CD4-positive, alpha-beta T cell treated with Interleukin-2 at 100 ng/mL for 4 hours (primary cell): Measurements from ENCODE around the gene XXYLT1.
"Not testable (repeated sequence)": the region's sequence is repeated elsewhere in the genome, so short reads cannot be mapped to it uniquely, and the experiment has no call there.

ENCODE experiments used
- DNase-seq: peaks from one replicate; pipeline ENCODE4 v3.0.0-alpha.2; 2020; ENCODE audit warnings: low spot score

The XXYLT1 gene

DNA sequence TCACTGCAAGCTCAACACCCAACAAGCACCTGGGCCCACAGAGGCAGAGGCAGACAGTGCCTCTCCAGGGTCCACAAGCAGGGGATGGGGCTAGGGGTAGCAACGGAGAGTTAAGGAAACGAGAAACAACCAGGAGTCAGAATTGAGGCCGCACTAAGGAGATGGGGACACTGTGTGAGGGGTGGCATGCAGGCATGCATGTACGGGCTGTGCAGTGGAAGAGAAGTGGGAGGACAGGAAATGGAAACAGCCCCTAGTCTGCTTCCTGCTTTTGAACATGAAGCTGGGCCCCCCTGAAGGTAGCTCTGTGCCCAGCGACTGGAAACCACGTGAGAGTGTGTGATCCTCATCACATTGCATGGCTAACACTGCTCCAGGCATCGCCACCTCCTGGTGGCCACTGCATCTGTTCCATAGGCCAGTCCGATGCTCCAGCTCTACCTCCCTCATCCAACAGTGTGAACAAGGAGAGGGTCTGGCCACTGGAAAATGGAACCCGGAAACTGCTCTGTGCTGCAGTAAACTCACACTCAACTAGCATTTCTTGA, 44.0 kb downstream of the XXYLT1 start:
- no peak for DNase-seq

DNA sequence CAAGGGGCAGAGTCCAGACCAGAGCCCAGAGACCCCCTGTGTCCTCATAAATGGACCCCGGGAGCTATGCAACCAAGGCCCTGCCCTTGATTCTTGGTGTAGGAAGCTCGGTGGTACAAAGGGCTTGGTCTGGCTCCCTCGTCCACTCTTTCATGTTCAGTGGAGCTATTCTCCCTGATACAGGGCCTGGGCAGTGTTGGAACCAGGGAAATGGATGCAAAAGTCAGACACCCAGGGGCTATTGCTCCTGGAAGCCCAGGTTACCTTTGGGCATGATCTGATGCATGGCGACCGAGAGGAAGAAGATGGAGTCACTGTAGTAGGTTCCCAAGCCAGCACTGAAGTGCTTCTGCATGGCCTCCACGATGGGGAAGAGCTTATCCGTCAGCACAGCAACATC, 44.5 kb downstream of the XXYLT1 start:
- DNase-seq = no peak

DNA sequence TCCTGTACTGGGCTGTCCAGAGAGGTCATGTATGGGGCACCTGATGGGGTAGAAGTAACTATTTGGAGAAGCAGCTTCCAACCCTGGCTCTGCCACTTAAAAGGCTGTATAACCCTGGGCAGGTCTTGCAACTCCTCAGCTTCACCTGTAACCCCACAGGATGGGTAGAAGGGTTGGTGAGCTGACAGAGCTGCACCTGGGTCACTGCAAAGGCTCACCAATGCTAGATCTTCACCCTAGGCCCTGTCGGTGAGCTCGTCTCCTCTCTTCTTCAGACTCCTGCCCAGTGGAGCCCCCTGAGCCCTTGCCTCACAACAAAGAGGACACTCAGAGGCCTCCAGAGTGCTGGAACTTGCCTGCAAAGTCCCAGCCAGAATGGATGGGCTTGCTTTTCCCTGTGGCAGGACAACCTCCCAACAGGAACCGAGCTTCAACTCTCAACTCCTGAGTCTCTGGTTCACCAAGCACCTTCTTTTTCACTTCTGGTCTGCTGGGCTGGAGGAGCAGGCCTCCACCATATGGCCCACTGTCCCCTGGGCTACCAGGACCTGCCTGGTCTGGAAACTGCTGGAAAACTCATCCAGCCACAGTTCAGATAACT, 45.9 kb downstream of the XXYLT1 start:
- no peak for DNase-seq

GRCh38 chr3:195224156-195224979, 46.6 kb downstream of the XXYLT1 start:
- no peak for DNase-seq

DNA sequence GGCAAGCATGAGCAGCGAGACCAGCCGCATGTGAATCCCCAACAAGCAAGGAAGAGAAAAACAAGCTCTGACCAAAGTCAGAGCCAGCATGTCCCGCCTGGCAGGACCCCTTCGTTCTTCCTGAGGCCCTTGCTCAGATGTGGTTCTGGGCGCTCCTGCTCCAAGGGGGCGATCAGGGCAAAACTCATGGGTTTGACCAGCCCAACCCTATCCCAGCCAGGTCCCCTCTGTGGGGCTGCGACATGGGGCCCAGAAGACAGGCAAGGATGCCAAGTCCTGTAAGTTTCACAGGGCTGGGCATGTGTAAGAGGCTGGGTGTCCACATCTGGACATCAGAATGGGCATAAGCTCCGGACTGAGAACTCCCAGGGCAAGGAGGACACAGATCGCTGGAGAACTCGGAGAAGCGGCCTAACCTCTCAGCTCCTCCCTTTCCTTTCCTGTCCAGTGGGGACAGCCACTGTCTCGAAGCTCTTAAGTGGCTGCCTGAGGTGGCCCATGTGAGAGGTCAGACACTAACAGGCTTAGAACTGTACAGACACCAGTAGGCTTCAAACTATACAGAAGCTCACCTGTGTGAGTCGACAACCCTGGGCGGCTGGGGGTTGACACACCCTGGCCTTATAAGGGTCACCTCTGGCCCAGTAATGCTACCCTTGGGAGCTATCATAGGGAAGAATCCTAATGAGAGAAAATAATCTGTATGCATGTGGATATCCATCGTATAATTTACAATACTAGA, 48.9 kb downstream of the XXYLT1 start:
- no peak for DNase-seq

DNA sequence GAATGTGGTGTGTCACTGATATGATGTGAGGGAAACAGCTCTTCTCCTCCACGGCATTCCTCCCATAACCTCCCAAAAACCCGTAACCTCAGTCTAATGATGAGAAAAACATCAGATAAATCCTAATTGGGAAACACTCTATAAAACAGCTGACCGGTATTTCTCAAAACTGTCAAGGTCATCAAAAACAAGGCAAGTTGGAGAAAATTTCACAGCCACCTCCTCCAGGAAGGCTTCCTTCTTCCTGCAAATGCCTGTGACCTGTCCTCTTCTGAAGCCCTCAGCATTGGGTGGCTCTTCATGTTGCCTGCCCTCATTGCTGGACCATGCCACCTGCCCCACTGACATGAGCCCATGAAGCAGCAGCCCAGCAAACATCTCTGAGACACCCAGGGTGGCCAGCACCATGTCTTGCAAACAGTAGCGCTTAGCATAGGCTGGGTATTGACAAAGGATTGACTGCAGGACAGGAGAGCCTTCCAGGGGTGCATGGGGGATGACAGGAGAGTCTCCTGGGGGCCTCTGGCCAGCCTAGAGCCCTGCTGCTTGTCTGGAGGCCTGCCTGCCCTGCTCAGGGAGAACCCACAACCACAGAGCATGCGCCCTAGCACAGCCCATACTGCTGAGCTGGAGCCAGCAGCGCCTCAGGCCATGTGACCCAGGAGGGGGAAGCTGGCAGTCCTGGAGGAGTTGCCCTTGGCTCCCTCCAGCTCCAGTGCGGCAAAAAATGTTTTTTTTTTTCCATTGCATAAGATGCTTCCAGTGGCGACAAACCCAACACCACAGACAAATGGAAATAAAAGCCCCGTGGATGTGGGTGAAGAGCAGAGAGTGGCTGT, 49.7 kb downstream of the XXYLT1 start:
- no peak for DNase-seq

DNA sequence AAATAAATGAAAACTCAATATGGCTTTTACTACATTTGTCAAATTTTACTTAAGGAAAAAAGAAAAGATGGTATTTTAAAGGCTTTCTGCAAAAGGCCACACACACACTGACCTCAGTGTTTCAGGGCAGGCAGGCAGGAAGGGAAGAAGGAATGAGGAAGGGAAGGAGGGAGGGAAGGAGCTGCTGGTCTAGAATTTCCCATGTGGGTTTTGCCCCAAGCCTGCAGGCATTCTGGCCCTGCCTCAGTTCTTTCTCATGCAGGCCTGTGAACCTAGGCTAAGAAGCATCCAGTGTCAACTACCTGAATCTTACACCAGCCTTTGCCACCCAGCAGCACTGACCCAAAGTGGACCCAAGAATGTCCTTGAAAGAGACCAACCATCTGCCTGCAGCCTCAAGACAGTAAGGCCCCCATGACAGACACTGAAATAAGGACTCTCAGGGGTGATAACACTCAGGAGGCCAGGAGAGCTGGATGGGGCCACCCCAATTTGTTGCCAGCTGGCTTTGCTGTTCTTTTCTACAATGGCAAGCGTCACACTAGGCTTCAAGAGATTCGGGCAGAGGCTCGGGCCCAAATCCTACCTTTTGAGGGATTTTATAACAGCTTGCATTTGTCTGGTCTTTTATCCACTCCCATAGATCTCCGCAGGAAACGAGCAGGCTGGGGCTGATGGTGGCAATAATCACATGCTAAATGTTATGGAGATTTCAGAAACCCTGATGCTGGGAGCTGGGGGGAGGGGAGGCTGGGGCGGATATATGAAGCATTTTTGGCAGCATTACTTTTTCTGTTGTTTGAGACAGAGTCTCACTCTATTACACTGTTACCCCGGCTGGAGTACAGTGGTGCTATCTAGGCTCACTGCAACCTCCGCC, 51.4 kb downstream of the XXYLT1 start:
- no peak for DNase-seq

- DNase-seq = not testable (repeated sequence)
Measured at GRCh38 chr3:195218331-195218730, 52.6 kb downstream of the XXYLT1 start.

- DNase-seq = not testable (repeated sequence)
Measured at GRCh38 chr3:195215576-195215975, 55.4 kb downstream of the XXYLT1 start.

GRCh38 chr3:195214381-195214780, 56.6 kb downstream of the XXYLT1 start:
- no peak for DNase-seq

- DNase-seq = no peak
Measured at GRCh38 chr3:195213639-195214315, 57.2 kb downstream of the XXYLT1 start.

DNA sequence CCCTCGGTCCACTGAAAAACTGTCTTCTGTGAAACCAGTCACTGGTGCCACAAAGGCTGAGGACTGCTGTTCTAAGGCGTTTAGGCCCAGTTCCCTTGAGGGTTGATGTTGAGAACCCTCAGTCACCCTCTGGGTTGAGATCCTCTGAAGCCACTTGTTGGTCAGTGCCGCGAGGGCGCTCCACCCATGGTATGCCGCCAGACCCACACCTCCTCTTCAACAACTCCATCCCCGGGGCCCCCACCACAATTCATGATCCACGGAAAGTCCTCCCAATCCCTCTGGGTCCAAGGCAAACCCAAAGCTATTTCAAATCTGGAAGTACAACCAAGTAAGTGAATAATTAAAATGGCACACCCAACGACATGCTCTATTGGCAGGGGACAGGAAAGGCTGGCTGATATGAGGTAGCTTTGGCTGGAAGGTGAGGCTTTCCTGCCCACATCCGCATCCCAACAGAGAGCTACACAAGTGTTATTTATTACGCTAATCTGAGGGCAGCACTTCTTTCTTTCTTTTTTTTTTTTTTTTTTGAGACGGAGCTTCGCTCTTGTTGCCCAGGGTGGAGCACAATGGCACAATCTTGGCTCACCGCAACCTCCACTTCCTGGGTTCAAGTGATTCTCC, 58.1 kb downstream of the XXYLT1 start:
- no peak for DNase-seq

- no peak for DNase-seq
Measured at GRCh38 chr3:195212033-195212748, 58.8 kb downstream of the XXYLT1 start.

- no peak for DNase-seq
Measured at GRCh38 chr3:195210266-195210973, 60.5 kb downstream of the XXYLT1 start.

- no peak for DNase-seq
Measured at GRCh38 chr3:195209847-195210265, 61.1 kb downstream of the XXYLT1 start.

- DNase-seq = no peak
Measured at GRCh38 chr3:195209083-195209846, 61.7 kb downstream of the XXYLT1 start.

DNA sequence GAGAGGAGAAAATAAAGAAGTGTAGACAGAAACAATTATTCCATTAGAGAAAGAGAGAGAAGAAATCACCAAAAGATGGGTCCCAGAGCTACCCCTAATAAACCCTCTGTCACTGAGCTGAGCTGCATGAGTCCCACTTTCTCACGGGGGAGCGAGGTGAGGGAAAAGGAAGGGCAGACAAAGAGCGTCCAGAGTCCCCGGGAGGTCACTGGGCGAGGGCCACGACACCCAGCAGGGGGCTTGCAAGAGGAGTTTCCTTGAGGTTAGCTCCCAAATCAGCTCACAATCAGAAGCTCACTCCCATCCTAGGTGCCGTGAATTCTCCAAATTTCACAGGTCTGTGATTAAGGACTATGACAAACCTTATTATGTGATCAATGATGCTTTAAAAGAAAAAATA, 62.3 kb downstream of the XXYLT1 start:
- no peak for DNase-seq

DNA sequence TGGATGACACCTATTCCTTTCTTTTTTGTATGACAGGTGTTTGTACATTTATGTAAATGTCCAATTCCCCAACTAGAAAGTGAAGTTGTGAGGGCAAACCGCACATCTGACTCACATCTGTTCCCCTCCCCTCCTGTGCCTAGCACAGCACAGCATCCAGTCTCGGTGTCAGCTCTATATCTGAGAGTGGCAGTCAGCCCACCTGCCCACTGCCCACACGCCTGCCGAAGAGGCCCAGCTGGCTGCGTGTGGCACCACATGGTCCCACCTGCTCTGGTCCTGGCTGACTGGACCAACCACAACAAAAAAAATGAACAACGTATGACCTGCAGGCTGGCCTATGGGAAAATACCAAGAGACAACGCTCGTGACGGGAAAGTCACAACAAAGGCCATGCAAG, 62.8 kb downstream of the XXYLT1 start:
- DNase-seq = no peak
